NCI-H128 (cell line): ENCODE data around the gene CDC23.
"Not testable (repeated sequence)": the region's sequence is repeated elsewhere in the genome, so short reads cannot be mapped to it uniquely, and the experiment has no call there.

Source experiments
- DNase-seq: peaks from one replicate; lab custom pipeline; 2025; ENCODE audit not compliant: unreplicated experiment; lab: John Stamatoyannopoulos, UW

Gene CDC23

DNA sequence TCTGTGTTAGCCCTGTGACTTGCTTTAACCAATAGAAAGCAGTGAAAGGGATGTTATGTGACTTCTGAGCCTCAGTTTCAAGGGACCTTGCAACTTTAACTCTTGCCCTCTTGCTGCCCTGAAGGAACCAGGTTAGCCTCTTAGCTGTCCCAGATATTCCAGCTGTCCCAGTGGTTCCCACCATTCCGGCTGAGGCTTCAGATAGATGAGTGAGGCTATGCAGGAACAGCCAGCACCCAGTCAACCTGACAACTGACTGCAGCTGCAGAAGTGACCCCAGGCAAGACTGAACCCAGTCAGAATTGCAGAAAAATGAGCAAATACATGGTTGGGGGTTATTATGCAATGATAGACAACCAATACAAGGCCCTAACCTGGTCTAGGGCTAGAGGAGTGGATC, 10.4 kb upstream of the CDC23 start:
- DNase-seq = no peak

- no peak for DNase-seq
Observed at GRCh38 chr5:138216799-138217198, 3.7 kb upstream of the CDC23 start.

DNA sequence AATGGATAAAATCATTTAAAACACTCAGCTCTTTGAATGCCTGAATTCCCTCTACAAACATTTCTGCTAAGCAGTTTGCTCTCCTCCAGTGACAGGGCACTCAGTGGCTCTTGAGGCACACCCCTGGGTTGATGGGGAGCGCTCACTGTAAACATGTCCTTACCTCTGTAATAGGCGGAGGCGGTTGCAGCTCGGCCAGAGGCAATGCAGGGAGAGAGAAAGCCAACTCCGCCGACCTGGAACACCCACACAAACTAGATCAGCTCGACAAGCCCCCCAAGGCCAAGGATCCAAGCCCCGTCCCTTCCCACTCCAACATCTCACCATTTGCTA, 329 bp downstream of the CDC23 start:
- DNase-seq = no peak

GRCh38 chr5:138210985-138211384, 2.1 kb downstream of the CDC23 start:
- DNase-seq = no peak

DNA sequence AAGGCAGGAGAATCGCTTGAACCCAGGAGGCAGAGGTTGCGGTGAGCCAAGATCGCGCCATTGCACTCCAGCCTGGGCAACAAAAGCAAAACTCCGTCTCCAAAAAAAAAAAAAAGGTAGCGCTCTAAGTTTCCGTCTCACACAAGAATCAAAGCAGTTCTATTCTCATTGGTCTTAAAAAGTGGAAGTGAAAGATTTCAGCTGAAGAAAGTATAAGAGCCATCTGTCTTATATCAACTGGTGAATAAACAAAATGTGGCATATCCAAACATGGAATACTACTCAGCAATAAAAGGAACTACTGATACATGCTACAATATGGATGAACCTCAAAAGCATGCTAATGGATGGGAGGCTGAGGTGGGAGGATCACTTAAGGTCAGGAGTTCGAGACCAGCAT, 19.3 kb downstream of the CDC23 start:
- DNase-seq = not testable (repeated sequence)

GRCh38 chr5:138192826-138193225, 20.3 kb downstream of the CDC23 start:
- DNase-seq = no peak

DNA sequence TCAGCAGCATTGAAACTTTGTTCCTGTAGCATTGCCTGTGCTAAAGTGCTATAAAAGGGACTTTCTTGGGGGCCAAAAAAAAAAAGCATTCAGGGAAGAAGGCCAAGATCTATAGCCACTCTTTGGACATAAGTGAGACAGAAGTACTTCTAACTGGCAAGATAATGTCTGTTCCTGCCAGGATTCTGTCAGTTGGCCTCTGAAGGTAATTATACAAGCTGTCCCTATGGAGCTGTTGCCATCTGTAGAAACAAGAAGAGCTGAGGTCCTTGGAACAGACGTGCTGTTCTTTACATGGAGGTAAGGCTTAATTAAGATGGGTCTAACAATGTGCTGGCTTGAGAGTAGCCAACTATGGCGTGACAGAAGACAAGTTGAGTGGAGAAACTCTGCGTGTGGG, 24.5 kb downstream of the CDC23 start:
- no peak for DNase-seq

DNA sequence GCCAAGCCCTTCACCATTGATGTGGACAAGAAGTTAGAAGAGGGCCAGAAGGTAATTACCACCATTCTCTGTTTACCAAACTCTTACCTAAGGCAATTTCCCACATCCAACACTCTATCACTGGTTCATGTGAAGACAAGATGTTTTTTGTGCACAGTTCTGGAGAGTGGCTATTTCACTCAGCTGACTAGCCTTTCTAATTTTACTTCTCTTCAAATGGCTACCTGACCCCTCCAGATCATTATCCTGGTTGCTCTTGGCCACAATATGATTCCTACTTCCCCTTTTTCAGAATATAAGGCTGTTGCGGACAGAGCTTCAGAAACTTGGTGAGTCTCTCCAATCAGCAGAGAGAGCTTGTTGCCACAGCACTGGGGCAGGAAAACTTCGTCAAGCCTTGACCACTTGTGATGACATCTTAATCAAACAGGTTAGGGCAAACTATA, 27.1 kb downstream of the CDC23 start:
- DNase-seq = no peak

GRCh38 chr5:138182808-138183207, 30.3 kb downstream of the CDC23 start:
- DNase-seq = no peak

GRCh38 chr5:138180841-138181240, 32.3 kb downstream of the CDC23 start:
- DNase-seq = no peak

GRCh38 chr5:138180183-138180782, 32.8 kb downstream of the CDC23 start:
- DNase-seq = peak; percentile 34

- DNase-seq = no peak
Observed at GRCh38 chr5:138179277-138179857, 33.8 kb downstream of the CDC23 start.

GRCh38 chr5:138178516-138179276, 34.4 kb downstream of the CDC23 start, which contains the start of the genes BRD8 and KIF20A:
BRD8 (minus strand) TSS chr5:138178630; CDS start chr5:138178614, 16 bp downstream.
KIF20A (plus strand) TSS chr5:138179112; CDS start chr5:138179681, 569 bp downstream.
- peak; percentile 83 for DNase-seq

GRCh38 chr5:138177941-138178515, 35.1 kb downstream of the CDC23 start:
- no peak for DNase-seq

- no peak for DNase-seq
Observed at GRCh38 chr5:138170299-138170698, 42.8 kb downstream of the CDC23 start.

GRCh38 chr5:138169124-138169523, 44.0 kb downstream of the CDC23 start:
- no peak for DNase-seq

- DNase-seq = no peak
Observed at GRCh38 chr5:138163721-138164120, 49.4 kb downstream of the CDC23 start.

GRCh38 chr5:138160706-138161105, 52.4 kb downstream of the CDC23 start:
- no peak for DNase-seq

- no peak for DNase-seq
Observed at GRCh38 chr5:138159666-138160065, 53.5 kb downstream of the CDC23 start.

DNA sequence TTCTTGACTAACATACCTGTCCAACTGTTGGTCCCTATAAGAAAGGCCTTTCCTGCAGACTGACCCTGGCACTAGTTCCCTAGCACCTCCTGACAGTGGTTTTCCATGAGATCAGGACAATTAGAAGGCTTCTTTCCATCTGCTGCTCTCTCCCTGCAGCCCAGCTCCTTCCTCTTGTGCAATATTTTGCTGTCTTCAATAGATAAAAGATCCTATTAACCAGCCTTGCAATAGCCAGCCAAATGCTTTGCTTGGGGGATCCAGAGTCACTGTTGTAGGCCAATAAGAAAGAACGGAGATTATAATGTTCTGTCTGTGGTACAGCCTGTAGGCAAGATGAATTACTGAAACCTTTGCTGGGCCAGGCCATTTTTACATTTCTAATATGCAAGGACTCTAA, 55.5 kb downstream of the CDC23 start:
- no peak for DNase-seq

GRCh38 chr5:138155977-138156376, 57.1 kb downstream of the CDC23 start:
- DNase-seq = not testable (repeated sequence)

- DNase-seq = no peak
Observed at GRCh38 chr5:138149530-138149929, 63.6 kb downstream of the CDC23 start.
